HEK293 (cell line): ENCODE measurements around the gene ACTR3C.
"Not testable (repeated sequence)": the region's sequence is repeated elsewhere in the genome, so short reads cannot be mapped to it uniquely, and the experiment has no call there.

Experiments
- CTCF ChIP-seq: fragments of 450-650 bp; formaldehyde crosslinking; IDR thresholded peaks from 2 replicates; pipeline ENCODE4 v1.5.1; 2016; ENCODE audit warnings: missing biosample characterization, missing genetic modification characterization
- IKZF3 ChIP-seq: fragments of 450-650 bp; IDR thresholded peaks from 2 replicates; pipeline ENCODE4 v1.5.0; 2018; ENCODE audit warnings: missing biosample characterization, mild to moderate bottlenecking, missing genetic modification characterization, moderate library complexity
- ZNF580 ChIP-seq: fragments of 450-650 bp; formaldehyde crosslinking; IDR thresholded peaks from 2 replicates; pipeline ENCODE4 v1.5.1; 2016; ENCODE audit warnings: missing biosample characterization, missing genetic modification characterization
- ZNF670 ChIP-seq: fragments of 450-650 bp; formaldehyde crosslinking; IDR thresholded peaks from 2 replicates; pipeline ENCODE4 v1.5.1; 2016; ENCODE audit warnings: missing biosample characterization, missing genetic modification characterization, low read depth

DNA sequence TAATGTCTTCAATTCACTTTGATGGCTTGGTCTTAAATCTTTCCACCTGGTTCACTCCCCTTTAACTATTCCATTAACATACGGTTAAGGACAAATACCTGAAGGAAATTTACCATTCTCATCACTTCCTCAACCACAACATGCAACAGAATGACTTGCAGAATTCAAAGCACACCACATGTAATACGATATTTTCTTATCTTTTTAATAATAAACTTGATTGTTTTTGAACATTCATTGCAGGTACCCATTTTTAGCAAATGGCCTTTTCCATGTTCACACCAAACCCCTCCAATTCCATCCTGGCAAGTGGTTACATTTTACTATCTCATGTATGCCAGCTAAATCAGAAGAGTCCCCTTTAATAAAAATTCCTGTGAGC is 17.5 kb downstream of the ACTR3C start:
- TF ChIP-seq ZNF580 (tag by site-specific recombination); CTCF; ZNF670; IKZF3 (tag by site-specific recombination): not testable (repeated sequence)
